ENCODE data around the gene PODXL.

GRCh38 chr7:131586259-131586658 lies 29.8 kb upstream of the PODXL start:
- TF ChIP-seq EZH2 (IDR thresholded peaks at IDR 0.05) (no peak), CTCF (IDR thresholded peaks at IDR 0.05 in 2 of 3, conservative IDR thresholded peaks at IDR 0.05 in 1 of 3; ENCODE audit: borderline replicate concordance in 1 of 3, insufficient read depth in 1 of 3, low read depth in 2 of 3, low read length in 2 of 3) (no peak), REST (IDR thresholded peaks at IDR 0.05; ENCODE audit: low read depth) (no peak), SIN3A (IDR thresholded peaks at IDR 0.05; ENCODE audit: low read depth) (no peak), POLR2AphosphoS5 (IDR thresholded peaks at IDR 0.05; ENCODE audit: low read depth, low read length) (no peak), POLR2A (IDR thresholded peaks at IDR 0.05; ENCODE audit: borderline replicate concordance, extremely low read depth, insufficient read depth, insufficient read length) (no peak)

All from HCT116 (cell line).